ENCODE data around the gene SULT2B1.

DNA sequence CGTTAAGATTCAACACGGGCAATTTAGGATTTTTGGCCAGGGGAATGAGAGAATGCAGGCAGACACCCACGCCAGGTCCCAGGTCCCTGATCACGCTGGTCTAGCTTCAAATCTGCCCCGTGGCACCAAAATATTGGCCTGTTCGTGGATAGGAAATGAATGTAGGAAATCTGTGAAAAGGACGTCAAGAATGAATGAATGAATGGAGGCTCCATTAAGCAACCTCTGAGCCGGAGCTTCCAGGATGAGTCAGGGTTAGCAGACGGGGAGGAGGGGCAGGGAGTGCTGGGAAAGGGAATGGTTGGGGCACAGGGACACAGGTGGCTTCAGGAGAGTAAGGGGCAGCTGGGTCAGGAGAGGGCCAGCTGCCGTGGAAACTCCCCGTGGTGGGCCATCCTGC lies 4.2 kb downstream of the SULT2B1 start:
- TF ChIP-seq POLR2A (IDR thresholded peaks at IDR 0.05; ENCODE audit: low read length) (no peak), GATA1 (IDR thresholded peaks at IDR 0.05; ENCODE audit: low read depth, low read length) (no peak)

Data from erythroblast (primary cell).